Esophagus muscularis mucosa (tissue), 4 donors: Measurements from ENCODE around the gene RNF126. TPM values are rescaled to one million over a fixed set of nuclear protein-coding genes. Genes with fewer than 3 reads are reported as not detected.

Experiments used
- DNase-seq: peaks from one replicate; pipeline ENCODE4 v3.0.0-alpha.2; 2017; ENCODE audit errors: extremely low spot score
- H3K27ac ChIP-seq, 4 donors: fragments of 200-600 bp; sonication (generic); replicated peaks in 1 of 4; 1 replicate in 3 of 4; 2 replicates in 1 of 4; pipeline ENCODE4 v1.5.1; 2016 to 2019; ENCODE audit warnings: mild to moderate bottlenecking in 1 of 4
- H3K27me3 ChIP-seq, 4 donors: fragments of 200-600 bp; sonication (generic); one replicate each; pipeline versions ENCODE4 v1.5.1 to v1.6.0; 2016 to 2019
- H3K36me3 ChIP-seq, 4 donors: fragments of 200-600 bp; sonication (generic); one replicate each; pipeline ENCODE4 v1.5.1; 2016 to 2019
- H3K4me1 ChIP-seq, 4 donors: fragments of 200-600 bp; sonication (generic); one replicate each; pipeline ENCODE4 v1.5.1; 2016 to 2019
- H3K4me3 ChIP-seq, 4 donors: fragments of 200-600 bp; sonication (generic); 1 replicate in 2 of 4; 2 replicates in 2 of 4; pipeline ENCODE4 v1.5.1; 2016 to 2019; ENCODE audit warnings: mild to moderate bottlenecking in 4 of 4, moderate library complexity in 1 of 4
- H3K9me3 ChIP-seq, 4 donors: fragments of 200-600 bp; sonication (generic); 1 replicate in 3 of 4; 2 replicates in 1 of 4; pipeline ENCODE4 v1.5.1; 2016 to 2019
- EP300 ChIP-seq: sonication (generic); formaldehyde crosslinking; IDR thresholded peaks from one replicate; pipeline ENCODE4 v1.6.1; 2017; ENCODE audit warnings: antibody characterized with exemption
- POLR2A ChIP-seq: fragments of 450-650 bp; IDR thresholded peaks from one replicate; pipeline ENCODE4 v1.6.1; 2017; ENCODE audit warnings: antibody characterized with exemption, moderate library complexity, mild to moderate bottlenecking, low read depth
- POLR2AphosphoS5 ChIP-seq, 2 donors: sonication (generic); formaldehyde crosslinking; IDR thresholded peaks; one replicate each; pipeline ENCODE4 v1.6.1; 2017; ENCODE audit warnings: antibody characterized with exemption in 2 of 2
- WGBS: methylation state at CpG from one replicate; pipeline ENCODE4 v1.1.5; 2018; 5-methylcytosine and 5-hydroxymethylcytosine counted together
- intact Hi-C: fragments of 100-400 bp; cut with DNase I; formaldehyde crosslinking; loops from one replicate; pipeline ENCODE4 v1.15.1; 2023
- total RNA-seq, 4 donors: library from RNA; depleted of rRNA; stranded (reverse); fragments of >200 nt; gene quantifications; one replicate each; pipeline versions ENCODE4 v1.1.0 to v1.2.1, GENCODE V29; 2016
- TF ChIP-seq, protein P1 (sequence below), 3 experiments: fragments of 200-600 bp in 2 of 3; fragments of 450-650 bp in 1 of 3; sonication (generic) in 2 of 3; IDR thresholded peaks; one replicate each; pipeline ENCODE4 v1.5.1; 2017 to 2019; ENCODE audit warnings: antibody characterized with exemption in 3 of 3, mild to moderate bottlenecking in 2 of 3, moderate library complexity in 1 of 3

The RNF126 gene
- total RNA-seq, 4 donors from 2014 or later: 41.5 to 63.5 (median 62.3) TPM

DNA sequence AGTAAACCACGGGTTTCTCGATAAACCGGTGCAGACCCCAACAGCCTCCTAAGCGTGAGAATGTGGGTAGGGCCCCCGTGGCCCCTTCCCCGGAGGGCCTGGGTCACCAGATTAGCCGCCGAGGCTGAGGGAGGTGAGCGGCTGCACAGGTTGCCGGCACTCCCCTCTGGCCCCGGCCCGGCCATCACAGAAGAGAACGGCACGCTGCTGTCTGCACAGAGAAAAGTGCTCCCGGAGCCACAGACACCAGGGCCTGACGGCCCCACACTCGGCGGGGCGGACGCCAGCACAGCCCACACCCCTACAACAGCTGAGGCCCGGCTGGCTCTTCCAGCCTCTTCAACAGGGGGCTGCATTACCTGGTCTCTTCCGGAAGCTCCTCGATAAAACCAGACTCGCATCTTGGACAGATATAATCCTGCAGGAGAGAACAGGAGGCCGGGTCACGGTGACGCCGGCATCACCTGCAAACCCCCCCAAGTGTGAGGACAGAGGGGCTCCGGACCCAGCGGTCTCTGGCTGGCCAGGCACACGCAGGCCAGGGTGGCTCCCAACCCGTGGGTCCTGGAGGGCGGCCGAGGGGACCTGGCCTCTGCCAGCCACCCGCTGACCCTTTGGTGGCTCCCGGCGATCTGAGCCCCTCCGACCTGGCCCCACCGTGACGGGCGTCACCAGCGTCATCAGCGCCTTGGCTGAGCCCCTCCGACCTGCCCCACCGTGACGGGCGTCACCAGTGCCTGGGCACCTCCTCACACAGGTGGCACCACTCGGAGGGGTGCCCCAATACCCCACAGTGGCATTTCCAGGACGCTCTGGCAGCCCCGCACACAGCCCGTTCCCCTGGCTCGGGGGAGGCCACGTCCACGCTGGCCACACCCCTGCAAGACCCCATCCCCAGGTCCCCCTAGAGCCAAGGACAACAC is 10.3 kb downstream of the RNF126 start:
- no peak for DNase-seq
- H3K4me3 ChIP-seq: no peak overlapping the region
- WGBS: 91% methylated on average over 41 of the region's 54 CpGs
- H3K27me3 ChIP-seq: no peaks in the 10 kb centered on the region
- TF ChIP-seq POLR2A (no peak), POLR2AphosphoS5 (IDR thresholded peaks at IDR 0.05) (no peak), EP300 (no peak)
- TF ChIP-seq, protein P1, sequence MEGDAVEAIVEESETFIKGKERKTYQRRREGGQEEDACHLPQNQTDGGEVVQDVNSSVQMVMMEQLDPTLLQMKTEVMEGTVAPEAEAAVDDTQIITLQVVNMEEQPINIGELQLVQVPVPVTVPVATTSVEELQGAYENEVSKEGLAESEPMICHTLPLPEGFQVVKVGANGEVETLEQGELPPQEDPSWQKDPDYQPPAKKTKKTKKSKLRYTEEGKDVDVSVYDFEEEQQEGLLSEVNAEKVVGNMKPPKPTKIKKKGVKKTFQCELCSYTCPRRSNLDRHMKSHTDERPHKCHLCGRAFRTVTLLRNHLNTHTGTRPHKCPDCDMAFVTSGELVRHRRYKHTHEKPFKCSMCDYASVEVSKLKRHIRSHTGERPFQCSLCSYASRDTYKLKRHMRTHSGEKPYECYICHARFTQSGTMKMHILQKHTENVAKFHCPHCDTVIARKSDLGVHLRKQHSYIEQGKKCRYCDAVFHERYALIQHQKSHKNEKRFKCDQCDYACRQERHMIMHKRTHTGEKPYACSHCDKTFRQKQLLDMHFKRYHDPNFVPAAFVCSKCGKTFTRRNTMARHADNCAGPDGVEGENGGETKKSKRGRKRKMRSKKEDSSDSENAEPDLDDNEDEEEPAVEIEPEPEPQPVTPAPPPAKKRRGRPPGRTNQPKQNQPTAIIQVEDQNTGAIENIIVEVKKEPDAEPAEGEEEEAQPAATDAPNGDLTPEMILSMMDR (IDR thresholded peaks at IDR 0.05): no peak
- intact Hi-C loops: no loop called here
- H3K36me3 ChIP-seq: peaks cover 47 to 78% (median 69%) of the 10 kb centered on the region in 4 donors
- H3K27ac ChIP-seq: no peak overlapping the region
- peaks cover 12 to 44% (median 23%) of the 10 kb centered on the region in 4 donors for H3K4me1 ChIP-seq
- no peaks in the 10 kb centered on the region for H3K9me3 ChIP-seq

DNA sequence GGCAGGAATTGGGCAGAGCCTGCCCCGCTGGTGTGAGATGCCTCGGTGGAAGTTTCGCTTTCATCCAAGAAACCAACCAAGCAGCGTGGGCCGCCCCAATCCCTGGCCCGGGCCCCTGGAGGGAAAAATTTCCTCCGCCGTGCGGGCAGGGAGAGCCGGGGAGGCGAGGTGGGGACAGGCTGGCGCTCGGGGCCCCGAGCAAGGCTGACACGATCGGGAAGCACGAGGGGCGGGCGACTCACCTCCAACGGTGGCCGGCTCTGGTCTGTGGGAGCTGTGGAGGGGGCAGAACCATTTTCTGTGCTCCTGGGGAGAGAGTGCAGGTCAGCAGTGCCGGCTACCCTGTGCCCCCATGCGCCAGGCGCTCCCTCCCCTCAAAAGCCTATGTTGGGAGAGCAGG is 11.0 kb downstream of the RNF126 start:
- 88% methylated on average over 24 of the region's 24 CpGs for WGBS
- H3K4me3 ChIP-seq: no peak overlapping the region
- no peaks in the 10 kb centered on the region for H3K27me3 ChIP-seq
- no peak for DNase-seq
- intact Hi-C loops: no loop called here
- H3K9me3 ChIP-seq: no peaks in the 10 kb centered on the region
- H3K27ac ChIP-seq: no peak overlapping the region
- TF ChIP-seq POLR2AphosphoS5 (IDR thresholded peaks at IDR 0.05) (no peak), POLR2A (no peak), EP300 (no peak)
- TF ChIP-seq, protein P1 (IDR thresholded peaks at IDR 0.05): no peak
- H3K36me3 ChIP-seq: peaks cover 54 to 80% (median 76%) of the 10 kb centered on the region in 4 donors
- peaks cover 5 to 37% (median 15%) of the 10 kb centered on the region in 4 donors for H3K4me1 ChIP-seq

DNA sequence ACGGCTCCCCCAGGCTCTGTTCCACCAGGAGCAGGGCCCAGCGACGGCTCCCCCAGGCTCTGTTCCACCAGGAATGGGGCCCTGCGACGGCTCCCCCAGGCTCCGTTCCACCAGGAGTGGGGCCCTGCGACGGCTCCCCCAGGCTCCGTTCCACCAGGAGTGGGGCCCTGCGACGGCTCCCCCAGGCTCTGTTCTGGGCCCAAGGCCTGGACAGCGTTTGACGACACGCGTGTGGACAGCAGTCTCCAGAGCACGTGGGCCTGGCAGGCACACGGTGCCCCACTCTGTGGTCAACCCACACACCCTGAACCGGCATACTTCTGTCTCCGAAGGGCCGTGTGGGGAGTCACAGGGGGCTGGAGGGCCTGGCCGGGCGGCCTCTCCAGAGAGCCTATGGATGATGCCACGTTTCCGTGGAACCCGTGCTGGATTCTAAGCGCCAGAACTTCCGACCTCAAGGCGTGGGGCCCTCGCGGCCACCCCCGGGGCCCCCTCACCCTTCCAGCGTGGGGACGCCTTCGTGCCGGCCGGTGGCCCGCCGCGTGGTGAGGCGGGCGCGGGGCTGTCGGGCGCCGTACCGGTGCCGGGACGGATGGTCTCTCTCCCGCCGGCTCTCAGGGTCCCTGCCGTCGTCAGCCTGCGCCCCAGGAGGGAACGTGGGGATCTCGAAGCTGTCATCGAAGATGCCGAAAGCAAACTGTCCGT is 11.7 kb downstream of the RNF126 start:
- no peak for DNase-seq
- H3K27ac ChIP-seq: no peak overlapping the region
- TF ChIP-seq, protein P1 (IDR thresholded peaks at IDR 0.05): no peak
- no peak for TF ChIP-seq EP300
- no peak for TF ChIP-seq POLR2AphosphoS5 (IDR thresholded peaks at IDR 0.05)
- TF ChIP-seq POLR2A: no peak
- H3K4me3 ChIP-seq: no peak overlapping the region
- H3K4me1 ChIP-seq: peaks cover 0 to 30% (median 8%) of the 10 kb centered on the region in 4 donors
- H3K27me3 ChIP-seq: no peaks in the 10 kb centered on the region
- intact Hi-C loops: no loop called here
- H3K36me3 ChIP-seq: peaks cover 62 to 87% (median 83%) of the 10 kb centered on the region in 4 donors
- WGBS: 92% methylated on average over 23 of the region's 58 CpGs
- H3K9me3 ChIP-seq: no peaks in the 10 kb centered on the region

DNA sequence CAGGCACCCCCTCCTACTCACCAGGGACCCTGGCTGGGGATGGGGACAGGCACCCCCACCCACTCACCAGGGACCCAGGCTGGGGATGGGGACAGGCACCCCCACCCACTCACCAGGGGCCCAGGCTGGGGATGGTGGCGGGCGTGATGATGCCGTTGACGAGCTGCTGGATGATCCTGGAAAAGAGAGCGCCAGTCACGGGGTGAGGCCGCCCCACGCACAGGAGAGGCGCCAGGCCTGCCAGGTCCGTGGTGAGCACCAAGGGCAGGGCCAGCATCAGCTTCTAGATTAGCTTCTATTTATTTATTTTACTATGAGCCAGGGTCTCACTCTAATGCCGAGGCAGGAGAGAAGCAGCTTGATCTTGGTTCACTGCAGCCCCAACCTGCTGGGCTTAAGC is 12.9 kb downstream of the RNF126 start:
- Histone ChIP-seq H3K27me3 (no peaks in the 10 kb centered on the region), H3K27ac (no peak overlapping the region), H3K9me3 (no peaks in the 10 kb centered on the region), H3K36me3 (peaks cover 64 to 93% (median 89%) of the 10 kb centered on the region in 4 donors), H3K4me1 (peaks cover 0 to 19% (median 0%) of the 10 kb centered on the region in 4 donors), H3K4me3 (no peak overlapping the region)
- WGBS: 88% methylated on average over 11 of the region's 11 CpGs
- intact Hi-C loops: no loop called here
- DNase-seq: no peak
- TF ChIP-seq POLR2AphosphoS5 (IDR thresholded peaks at IDR 0.05) (no peak), POLR2A (no peak), EP300 (no peak)
- TF ChIP-seq, protein P1 (IDR thresholded peaks at IDR 0.05): no peak
